Measurements from ENCODE around the gene MRTFA.

- TF ChIP-seq POLR2A (IDR thresholded peaks at IDR 0.05) (no peak), POLR2AphosphoS5 (IDR thresholded peaks at IDR 0.05) (no peak)
Observed at GRCh38 chr22:40533712-40534378, 102.7 kb downstream of the MRTFA start.
